ENCODE results near the gene KRR1. TPM values are rescaled to one million over a fixed set of nuclear protein-coding genes. Genes with fewer than 3 reads are reported as not detected.
A peak's percentile ranks its signal among the peaks of the same experiment; 100 is the strongest.
"Not testable (repeated sequence)": the region's sequence is repeated elsewhere in the genome, so short reads cannot be mapped to it uniquely, and the experiment has no call there.

Gene KRR1
- total RNA-seq, 2 experiments from 2014 or later = 72.6 to 75.3 TPM

GRCh38 chr12:75543529-75543928 lies 32.1 kb upstream of the KRR1 start:
- DNase-seq = no peak
- POLR2A ChIA-PET = no interaction called here
- peaks cover 34% of the 10 kb centered on the region for H3K27me3 Mint-ChIP-seq
- H3K4me3 Mint-ChIP-seq = no peak overlapping the region
- no peaks in the 10 kb centered on the region for H3K36me3 Mint-ChIP-seq (ENCODE audit: low read depth)
- H3K9me3 Mint-ChIP-seq = no peaks in the 10 kb centered on the region
- CTCF ChIA-PET = interaction anchor here (1.0 kb wide), 1 partner anchor 52 kb away, joined by 4 read pairs; no protein-coding TSS in a partner anchor
- H3K27ac Mint-ChIP-seq = no peak overlapping the region
- no peaks in the 10 kb centered on the region for H3K4me1 Mint-ChIP-seq

GRCh38 chr12:75542942-75543341 lies 31.5 kb upstream of the KRR1 start:
- ChIA-PET CTCF (interaction anchor here (1.0 kb wide), 1 partner anchor 52 kb away, joined by 4 read pairs; no protein-coding TSS in a partner anchor), POLR2A (no interaction called here)
- Mint-ChIP-seq H3K9me3 (no peaks in the 10 kb centered on the region), H3K27ac (no peak overlapping the region), H3K4me3 (no peak overlapping the region), H3K27me3 (peaks cover 39% of the 10 kb centered on the region), H3K36me3 (ENCODE audit: low read depth) (no peaks in the 10 kb centered on the region), H3K4me1 (no peaks in the 10 kb centered on the region)
- DNase-seq = no peak

GRCh38 chr12:75539889-75540288 lies 28.5 kb upstream of the KRR1 start:
- H3K4me1 Mint-ChIP-seq = no peaks in the 10 kb centered on the region
- no peak for DNase-seq
- no peaks in the 10 kb centered on the region for H3K36me3 Mint-ChIP-seq (ENCODE audit: low read depth)
- H3K27me3 Mint-ChIP-seq = peaks cover 33% of the 10 kb centered on the region
- no peak overlapping the region for H3K27ac Mint-ChIP-seq
- no peaks in the 10 kb centered on the region for H3K9me3 Mint-ChIP-seq
- POLR2A ChIA-PET = no interaction called here
- CTCF ChIA-PET = interaction anchor here (0.7 kb wide), 1 partner anchor 521 kb away, joined by 3 read pairs; no protein-coding TSS in a partner anchor
- no peak overlapping the region for H3K4me3 Mint-ChIP-seq

- ChIA-PET CTCF (no interaction called here), POLR2A (no interaction called here)
- Mint-ChIP-seq H3K4me3 (no peak overlapping the region), H3K9me3 (no peaks in the 10 kb centered on the region), H3K27ac (no peak overlapping the region), H3K36me3 (ENCODE audit: low read depth) (no peaks in the 10 kb centered on the region), H3K4me1 (no peaks in the 10 kb centered on the region), H3K27me3 (peaks cover 24% of the 10 kb centered on the region)
- no peak for DNase-seq
Measured at GRCh38 chr12:75533239-75533638, 21.8 kb upstream of the KRR1 start.

GRCh38 chr12:75529826-75530225 lies 18.4 kb upstream of the KRR1 start:
- ChIA-PET POLR2A (no interaction called here), CTCF (no interaction called here)
- Mint-ChIP-seq H3K4me3 (no peak overlapping the region), H3K9me3 (no peaks in the 10 kb centered on the region), H3K27me3 (peaks cover 36% of the 10 kb centered on the region), H3K27ac (no peak overlapping the region), H3K36me3 (ENCODE audit: low read depth) (no peaks in the 10 kb centered on the region), H3K4me1 (peaks cover 9% of the 10 kb centered on the region)
- no peak for DNase-seq

- Mint-ChIP-seq H3K36me3 (ENCODE audit: low read depth) (no peaks in the 10 kb centered on the region), H3K9me3 (no peaks in the 10 kb centered on the region), H3K27me3 (peaks cover 36% of the 10 kb centered on the region), H3K4me1 (peaks cover 9% of the 10 kb centered on the region), H3K4me3 (no peak overlapping the region), H3K27ac (no peak overlapping the region)
- CTCF ChIA-PET = no interaction called here
- DNase-seq = no peak
- POLR2A ChIA-PET = no interaction called here
Measured at GRCh38 chr12:75529316-75529715, 17.9 kb upstream of the KRR1 start.

- no peak overlapping the region for H3K27ac Mint-ChIP-seq
- peaks cover 36% of the 10 kb centered on the region for H3K27me3 Mint-ChIP-seq
- H3K4me3 Mint-ChIP-seq = no peak overlapping the region
- H3K9me3 Mint-ChIP-seq = no peaks in the 10 kb centered on the region
- DNase-seq = no peak
- CTCF ChIA-PET = interaction anchor here (2.6 kb wide), 1 partner anchor 508 kb away, joined by 12 read pairs; no protein-coding TSS in a partner anchor
- peaks cover 9% of the 10 kb centered on the region for H3K4me1 Mint-ChIP-seq
- POLR2A ChIA-PET = no interaction called here
- H3K36me3 Mint-ChIP-seq (ENCODE audit: low read depth) = no peaks in the 10 kb centered on the region
Measured at GRCh38 chr12:75528692-75529091, 17.3 kb upstream of the KRR1 start.

GRCh38 chr12:75528272-75528671 lies 16.9 kb upstream of the KRR1 start:
- Mint-ChIP-seq H3K4me1 (peaks cover 9% of the 10 kb centered on the region), H3K4me3 (no peak overlapping the region), H3K9me3 (no peaks in the 10 kb centered on the region), H3K27ac (no peak overlapping the region), H3K27me3 (peaks cover 36% of the 10 kb centered on the region), H3K36me3 (ENCODE audit: low read depth) (no peaks in the 10 kb centered on the region)
- POLR2A ChIA-PET = no interaction called here
- CTCF ChIA-PET = interaction anchor here (2.0 to 2.6 kb wide), 2 partner anchors 17 to 509 kb away, joined by 7 to 12 read pairs; partner anchors contain the start of gene KRR1
- DNase-seq = no peak

GRCh38 chr12:75526655-75527511 lies 15.5 kb upstream of the KRR1 start:
- DNase-seq = peak; percentile 17
- peaks cover 9% of the 10 kb centered on the region for H3K4me1 Mint-ChIP-seq
- H3K27ac Mint-ChIP-seq = no peak overlapping the region
- peaks cover 37% of the 10 kb centered on the region for H3K27me3 Mint-ChIP-seq
- ChIA-PET CTCF (interaction anchor here (0.7 to 2.6 kb wide), 8 partner anchors 9 to 510 kb away, joined by 3 to 12 read pairs (median 3); partner anchors contain the start of genes KRR1 and PHLDA1), POLR2A (interaction anchor here (1.2 kb wide), 1 partner anchor 504 kb away, joined by 3 read pairs; no protein-coding TSS in a partner anchor)
- no peaks in the 10 kb centered on the region for H3K9me3 Mint-ChIP-seq
- H3K4me3 Mint-ChIP-seq = no peak overlapping the region
- H3K36me3 Mint-ChIP-seq (ENCODE audit: low read depth) = no peaks in the 10 kb centered on the region

- no peak for DNase-seq
- Mint-ChIP-seq H3K27me3 (peaks cover 44% of the 10 kb centered on the region), H3K27ac (no peak overlapping the region), H3K36me3 (ENCODE audit: low read depth) (no peaks in the 10 kb centered on the region), H3K9me3 (no peaks in the 10 kb centered on the region), H3K4me1 (peaks cover 9% of the 10 kb centered on the region), H3K4me3 (no peak overlapping the region)
- CTCF ChIA-PET = interaction anchor here (2.1 kb wide), 1 partner anchor 291 kb away, joined by 6 read pairs; no protein-coding TSS in a partner anchor
- POLR2A ChIA-PET = interaction anchor here (0.6 kb wide), 1 partner anchor 511 kb away, joined by 9 read pairs; no protein-coding TSS in a partner anchor
Measured at GRCh38 chr12:75525263-75525662, 13.9 kb upstream of the KRR1 start.

GRCh38 chr12:75522124-75522523 lies 10.7 kb upstream of the KRR1 start:
- peaks cover 36% of the 10 kb centered on the region for H3K27me3 Mint-ChIP-seq
- H3K4me3 Mint-ChIP-seq; DNase-seq; POLR2A ChIA-PET; H3K4me1 Mint-ChIP-seq; H3K27ac Mint-ChIP-seq; H3K36me3 Mint-ChIP-seq (ENCODE audit: low read depth); CTCF ChIA-PET; H3K9me3 Mint-ChIP-seq: not testable (repeated sequence)

GRCh38 chr12:75521224-75521623 lies 9.8 kb upstream of the KRR1 start:
- POLR2A ChIA-PET = not testable (repeated sequence)

GRCh38 chr12:75509621-75510020 lies 1.8 kb downstream of the KRR1 start:
- ChIA-PET CTCF (interaction anchor here (0.7 to 1.5 kb wide), 3 partner anchors 24 to 27 kb away, joined by 3 read pairs; no protein-coding TSS in a partner anchor), POLR2A (no interaction called here)
- H3K27ac Mint-ChIP-seq = peak overlapping the region; percentile 98
- DNase-seq = no peak
- peaks cover 2% of the 10 kb centered on the region for H3K9me3 Mint-ChIP-seq
- H3K36me3 Mint-ChIP-seq (ENCODE audit: low read depth) = peaks cover 30% of the 10 kb centered on the region
- no peaks in the 10 kb centered on the region for H3K27me3 Mint-ChIP-seq
- peaks cover 36% of the 10 kb centered on the region for H3K4me1 Mint-ChIP-seq
- H3K4me3 Mint-ChIP-seq = peak overlapping the region; percentile 89

More at GRCh38 chr12:75521224-75521623, 9.8 kb upstream of the KRR1 start:
- DNase-seq; H3K27ac Mint-ChIP-seq; H3K4me1 Mint-ChIP-seq; H3K36me3 Mint-ChIP-seq (ENCODE audit: low read depth); H3K4me3 Mint-ChIP-seq; CTCF ChIA-PET; H3K9me3 Mint-ChIP-seq: not testable (repeated sequence)
- peaks cover 31% of the 10 kb centered on the region for H3K27me3 Mint-ChIP-seq
